ENCODE results near the gene TAGAP. TPM values are rescaled to one million over a fixed set of nuclear protein-coding genes. Genes with fewer than 3 reads are reported as not detected.

Gene TAGAP
- total RNA-seq, 2 experiments from 2014 or later = 64.5 to 67.0 TPM

DNA sequence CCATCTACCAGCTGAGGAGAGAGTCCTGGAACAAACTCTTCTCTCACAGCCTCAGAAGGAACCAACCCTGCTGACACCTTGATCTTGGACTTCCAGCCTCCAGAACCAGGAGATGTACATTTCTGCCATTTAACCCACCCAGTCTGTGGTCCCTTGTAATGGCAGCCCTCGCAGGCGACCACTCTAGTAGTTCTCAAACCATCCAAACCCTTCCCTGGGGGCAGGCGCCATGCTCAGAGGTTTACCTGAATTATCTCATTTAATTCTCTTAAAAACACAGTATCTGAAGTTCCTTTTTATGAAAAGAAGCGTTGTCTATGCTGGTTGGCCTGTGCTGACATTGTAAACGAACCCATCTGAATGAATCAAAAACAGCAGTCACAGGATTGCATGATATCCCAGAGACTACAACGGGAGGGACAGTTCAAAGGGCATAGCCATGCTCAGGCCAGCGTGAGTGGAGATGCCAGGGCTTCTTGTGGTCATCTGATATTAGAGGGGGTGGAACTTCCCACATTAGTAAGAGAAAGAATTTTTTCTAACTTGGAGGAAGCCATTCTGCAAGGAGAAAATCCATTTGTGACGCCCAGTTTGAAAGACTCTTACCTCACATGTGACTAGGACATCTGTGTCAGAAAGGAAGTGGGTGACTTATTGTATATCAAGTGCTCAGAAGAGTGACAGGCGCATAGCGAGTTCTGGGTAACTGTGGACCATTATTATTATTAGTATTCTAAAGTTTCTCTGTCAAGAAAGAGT, 17.2 kb upstream of the TAGAP start:
- peak; percentile 88 for ATAC-seq

DNA sequence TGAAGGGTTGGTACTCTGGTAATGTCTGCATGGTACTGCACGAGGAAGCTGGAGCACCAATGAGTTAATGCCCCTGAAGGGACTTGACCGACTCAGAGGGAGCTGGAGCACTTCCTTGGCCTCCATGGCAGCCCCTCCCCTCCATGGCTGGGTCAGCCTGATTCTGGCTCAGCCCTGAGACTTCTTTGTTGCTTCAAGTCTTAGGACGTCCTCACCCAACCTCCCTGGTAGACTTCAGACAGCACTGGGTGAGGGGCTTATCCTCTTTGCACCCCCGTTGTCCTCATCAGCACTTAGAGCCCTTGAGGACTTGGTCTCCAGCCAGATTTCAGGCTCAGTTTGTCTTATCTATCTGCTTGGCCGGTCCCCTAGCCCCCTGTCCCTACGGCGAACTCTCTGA, 16.4 kb upstream of the TAGAP start:
- Mint-ChIP-seq H3K27ac (peak overlapping the region; percentile 95), H3K4me3 (no peak overlapping the region), H3K9me3 (ENCODE audit: insufficient read depth) (no peaks in the 10 kb centered on the region), H3K36me3 (ENCODE audit: low read depth) (peaks cover 19% of the 10 kb centered on the region), H3K27me3 (ENCODE audit: low read depth) (no peaks in the 10 kb centered on the region), H3K4me1 (ENCODE audit: low read depth) (peaks cover 91% of the 10 kb centered on the region)
- ATAC-seq = no peak
- DNase-seq = no peak
- CTCF ChIA-PET = interaction anchor here (1.2 to 7.8 kb wide), 2 partner anchors 18 to 43 kb away, joined by 7 to 84 read pairs; partner anchors contain the start of gene TAGAP
- POLR2A ChIA-PET = interaction anchor here (10.1 kb wide), 1 partner anchor 19 kb away, joined by 155 read pairs; the partner anchor contains the start of gene TAGAP

More for the DNA sequence above, 17.2 kb upstream of the TAGAP start:
- peaks cover 19% of the 10 kb centered on the region for H3K36me3 Mint-ChIP-seq (ENCODE audit: low read depth)
- CTCF ChIA-PET = interaction anchor here (0.8 to 7.8 kb wide), 20 partner anchors 9 to 269 kb away, joined by 3 to 84 read pairs (median 8); partner anchors contain the start of gene TAGAP
- H3K27me3 Mint-ChIP-seq (ENCODE audit: low read depth) = no peaks in the 10 kb centered on the region
- peaks cover 91% of the 10 kb centered on the region for H3K4me1 Mint-ChIP-seq (ENCODE audit: low read depth)
- POLR2A ChIA-PET = interaction anchor here (0.8 to 10.1 kb wide), 11 partner anchors 10 to 43 kb away, joined by 3 to 159 read pairs (median 11); partner anchors contain the start of gene TAGAP
- DNase-seq = peak; percentile 68
- no peaks in the 10 kb centered on the region for H3K9me3 Mint-ChIP-seq (ENCODE audit: insufficient read depth)
- peak overlapping the region; percentile 95 for H3K27ac Mint-ChIP-seq
- peak overlapping the region; percentile 55 for H3K4me3 Mint-ChIP-seq

DNA sequence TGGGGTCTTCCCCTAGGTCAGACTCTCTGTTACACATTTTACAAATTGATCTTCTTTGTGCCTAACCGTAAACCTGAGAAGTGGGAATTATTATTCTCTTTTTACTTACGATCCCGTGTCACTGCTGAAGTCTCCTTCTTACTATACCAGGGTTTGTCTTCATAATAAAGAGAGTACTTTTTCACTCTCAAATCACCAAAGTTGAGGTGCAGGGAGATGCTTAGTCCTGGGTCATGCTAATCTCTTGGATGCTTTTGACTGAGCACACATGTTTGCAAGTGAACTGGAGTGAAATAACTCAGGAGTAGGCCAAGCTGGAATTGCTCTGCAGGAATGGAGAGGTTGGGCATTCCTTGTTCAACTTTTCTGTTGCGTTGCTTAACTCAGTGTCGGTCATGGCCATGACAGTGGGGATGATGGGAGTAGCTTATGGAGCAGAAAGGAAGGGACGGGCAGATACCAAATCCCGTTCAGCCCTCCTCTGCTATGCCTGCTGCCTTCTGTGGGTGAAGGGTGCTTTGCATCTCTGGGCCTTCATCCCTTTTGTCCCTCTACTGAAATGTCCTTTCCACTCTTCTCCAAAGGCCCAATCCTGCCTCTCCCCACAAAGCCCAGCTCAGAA, 15.2 kb upstream of the TAGAP start:
- DNase-seq = no peak
- H3K4me1 Mint-ChIP-seq (ENCODE audit: low read depth) = peaks cover 91% of the 10 kb centered on the region
- H3K27ac Mint-ChIP-seq = peak overlapping the region; percentile 95
- H3K9me3 Mint-ChIP-seq (ENCODE audit: insufficient read depth) = no peaks in the 10 kb centered on the region
- no peaks in the 10 kb centered on the region for H3K27me3 Mint-ChIP-seq (ENCODE audit: low read depth)
- POLR2A ChIA-PET = interaction anchor here (1.9 to 10.1 kb wide), 2 partner anchors 18 to 35 kb away, joined by 5 to 155 read pairs; partner anchors contain the start of gene TAGAP
- ATAC-seq = no peak
- no peak overlapping the region for H3K4me3 Mint-ChIP-seq
- CTCF ChIA-PET = interaction anchor here (0.7 to 7.8 kb wide), 3 partner anchors 17 to 356 kb away, joined by 3 to 84 read pairs (median 7); partner anchors contain the start of gene TAGAP
- H3K36me3 Mint-ChIP-seq (ENCODE audit: low read depth) = peaks cover 19% of the 10 kb centered on the region

DNA sequence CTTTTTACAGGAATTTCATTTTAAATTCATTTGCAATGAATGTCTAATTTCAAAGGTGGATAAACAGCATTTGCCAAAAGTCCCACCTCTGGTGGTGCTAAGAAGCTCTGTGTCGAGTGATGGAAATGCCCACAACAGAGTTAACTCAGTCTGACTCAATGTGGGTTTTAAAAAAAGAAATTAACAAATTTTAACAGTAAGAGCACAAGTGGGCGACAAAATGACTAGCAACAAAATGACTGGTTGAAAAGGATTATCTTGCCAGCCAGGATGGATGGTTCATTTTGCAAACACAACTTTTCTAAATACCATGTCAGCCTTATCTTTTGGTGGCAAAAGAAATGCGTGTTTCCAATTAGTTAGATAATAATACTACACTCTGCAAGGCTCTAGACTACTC, 14.3 kb upstream of the TAGAP start:
- Mint-ChIP-seq H3K4me3 (no peak overlapping the region), H3K9me3 (ENCODE audit: insufficient read depth) (no peaks in the 10 kb centered on the region), H3K4me1 (ENCODE audit: low read depth) (peaks cover 91% of the 10 kb centered on the region), H3K36me3 (ENCODE audit: low read depth) (peaks cover 14% of the 10 kb centered on the region), H3K27ac (peak overlapping the region; percentile 21), H3K27me3 (ENCODE audit: low read depth) (no peaks in the 10 kb centered on the region)
- ChIA-PET CTCF (interaction anchor here (0.7 to 8.0 kb wide), 11 partner anchors 8 to 75 kb away, joined by 3 to 94 read pairs (median 4); partner anchors contain the start of gene TAGAP), POLR2A (interaction anchor here (1.0 to 10.1 kb wide), 3 partner anchors 17 to 46 kb away, joined by 5 to 155 read pairs (median 5); partner anchors contain the start of gene TAGAP)
- DNase-seq (no peak), ATAC-seq (no peak)

DNA sequence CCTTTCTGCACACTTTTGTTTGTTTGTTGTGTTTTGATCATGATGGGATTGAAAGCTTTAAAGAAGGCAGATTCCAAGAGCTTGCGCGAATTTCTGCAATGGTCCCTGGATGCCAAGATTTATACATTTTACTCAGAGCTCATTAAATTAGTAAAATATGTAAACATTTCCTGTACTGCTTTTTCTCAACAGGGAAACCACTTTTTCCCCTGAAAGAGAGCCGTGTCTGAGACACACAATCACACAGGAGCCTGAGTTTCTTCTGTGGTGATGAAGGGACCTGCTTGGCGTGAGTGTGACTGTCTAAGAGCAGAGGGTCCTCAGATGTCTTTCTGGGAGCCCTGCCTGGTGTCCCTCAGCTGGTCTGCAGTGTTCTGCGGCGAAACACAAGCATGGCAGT, 12.1 kb upstream of the TAGAP start:
- H3K36me3 Mint-ChIP-seq (ENCODE audit: low read depth) = peaks cover 10% of the 10 kb centered on the region
- H3K27ac Mint-ChIP-seq = peak overlapping the region; percentile 56
- H3K4me3 Mint-ChIP-seq = no peak overlapping the region
- H3K9me3 Mint-ChIP-seq (ENCODE audit: insufficient read depth) = no peaks in the 10 kb centered on the region
- no peaks in the 10 kb centered on the region for H3K27me3 Mint-ChIP-seq (ENCODE audit: low read depth)
- peaks cover 90% of the 10 kb centered on the region for H3K4me1 Mint-ChIP-seq (ENCODE audit: low read depth)
- DNase-seq (no peak), ATAC-seq (peak; percentile 30)
- ChIA-PET POLR2A (interaction anchor here (0.7 to 10.1 kb wide), 5 partner anchors 15 to 253 kb away, joined by 3 to 155 read pairs (median 4); partner anchors contain the start of gene TAGAP), CTCF (interaction anchor here (0.7 to 8.0 kb wide), 11 partner anchors 9 to 366 kb away, joined by 3 to 94 read pairs (median 4); partner anchors contain the start of gene TAGAP)

DNA sequence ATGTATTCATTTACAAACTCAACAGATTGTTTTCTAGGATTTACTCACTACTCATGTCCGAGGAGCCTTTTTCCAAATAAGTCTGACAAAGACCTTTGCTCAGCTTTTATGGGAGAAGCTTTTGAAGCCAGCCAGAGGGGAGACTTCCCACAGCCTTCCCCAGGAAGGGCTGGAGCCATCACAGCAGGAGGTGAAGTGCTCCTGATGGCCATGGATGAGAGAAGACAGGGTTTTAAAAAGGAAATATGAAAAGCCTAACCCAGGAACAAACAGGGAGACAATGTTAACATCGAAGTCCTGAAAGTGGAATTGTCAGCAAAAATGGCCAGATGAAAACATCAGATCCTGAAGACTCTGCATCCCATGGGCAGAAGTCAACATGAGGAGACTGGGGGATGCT, 11.6 kb upstream of the TAGAP start:
- Mint-ChIP-seq H3K27me3 (ENCODE audit: low read depth) (no peaks in the 10 kb centered on the region), H3K4me3 (peak overlapping the region; percentile 4), H3K4me1 (ENCODE audit: low read depth) (peaks cover 85% of the 10 kb centered on the region), H3K36me3 (ENCODE audit: low read depth) (peaks cover 5% of the 10 kb centered on the region), H3K9me3 (ENCODE audit: insufficient read depth) (no peaks in the 10 kb centered on the region), H3K27ac (peak overlapping the region; percentile 56)
- no peak for ATAC-seq
- DNase-seq = no peak
- CTCF ChIA-PET = interaction anchor here (0.7 to 8.0 kb wide), 12 partner anchors 9 to 365 kb away, joined by 3 to 94 read pairs (median 4); partner anchors contain the start of gene TAGAP
- POLR2A ChIA-PET = interaction anchor here (0.7 to 10.1 kb wide), 4 partner anchors 14 to 253 kb away, joined by 3 to 155 read pairs (median 4); partner anchors contain the start of gene TAGAP

DNA sequence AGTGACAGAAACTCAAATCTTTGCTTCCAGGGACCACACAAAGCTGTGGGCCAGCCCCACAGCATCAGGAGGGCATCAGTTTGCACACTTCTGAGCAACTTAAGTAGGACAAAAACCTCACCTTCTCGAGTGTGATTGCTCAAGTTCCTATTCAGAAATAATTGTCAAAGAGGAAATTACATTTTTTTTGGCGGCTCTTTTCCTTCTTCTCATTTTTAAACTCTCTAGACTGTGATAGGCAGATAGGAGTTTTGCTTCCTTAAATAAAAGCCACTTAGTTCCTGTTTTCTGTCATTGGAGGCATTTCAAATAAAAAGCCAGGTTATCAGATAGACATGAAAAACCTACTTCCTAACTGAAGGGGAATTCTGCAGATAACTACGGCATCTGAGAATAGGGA, 11.2 kb upstream of the TAGAP start:
- H3K27me3 Mint-ChIP-seq (ENCODE audit: low read depth) = no peaks in the 10 kb centered on the region
- no peaks in the 10 kb centered on the region for H3K9me3 Mint-ChIP-seq (ENCODE audit: insufficient read depth)
- peak overlapping the region; percentile 4 for H3K4me3 Mint-ChIP-seq
- peak overlapping the region; percentile 56 for H3K27ac Mint-ChIP-seq
- ChIA-PET CTCF (interaction anchor here (0.7 to 8.0 kb wide), 9 partner anchors 10 to 365 kb away, joined by 3 to 94 read pairs (median 3); partner anchors contain the start of gene TAGAP), POLR2A (interaction anchor here (1.6 to 10.1 kb wide), 2 partner anchors 14 to 24 kb away, joined by 5 to 155 read pairs; partner anchors contain the start of gene TAGAP)
- no peak for DNase-seq
- peaks cover 81% of the 10 kb centered on the region for H3K4me1 Mint-ChIP-seq (ENCODE audit: low read depth)
- peaks cover 3% of the 10 kb centered on the region for H3K36me3 Mint-ChIP-seq (ENCODE audit: low read depth)
- ATAC-seq = peak; percentile 14

DNA sequence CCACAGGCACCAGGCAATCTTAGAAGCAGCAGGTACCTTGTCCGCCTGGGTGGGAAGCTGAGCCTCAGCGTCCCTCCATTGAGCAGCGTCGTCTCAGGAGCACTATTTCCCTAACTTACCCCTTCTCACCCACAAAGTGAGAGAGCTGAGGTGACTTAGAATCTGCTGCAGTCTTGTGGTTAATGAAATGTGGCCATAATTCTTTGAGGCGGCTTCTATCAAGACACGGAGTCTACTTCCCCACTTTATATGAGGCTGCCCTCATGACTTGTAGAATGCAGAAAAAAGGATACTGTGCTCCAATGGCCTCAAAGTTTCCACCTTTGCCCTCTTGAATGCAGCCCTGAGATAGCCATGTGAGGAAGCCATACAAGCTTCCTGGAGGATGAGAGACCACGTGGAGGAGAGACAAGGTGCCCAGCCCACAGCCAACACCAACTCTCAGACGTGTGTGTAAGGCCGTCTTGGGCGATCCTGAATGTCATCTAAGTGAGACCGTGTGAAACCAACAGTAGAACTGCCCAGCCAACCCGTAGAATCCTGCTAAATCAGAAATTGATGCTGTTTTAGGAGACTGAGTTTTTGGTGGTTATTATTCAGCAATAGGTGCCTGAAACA, 9.1 kb upstream of the TAGAP start:
- H3K4me1 Mint-ChIP-seq (ENCODE audit: low read depth) = peaks cover 64% of the 10 kb centered on the region
- H3K27ac Mint-ChIP-seq = peak overlapping the region; percentile 46
- no peaks in the 10 kb centered on the region for H3K9me3 Mint-ChIP-seq (ENCODE audit: insufficient read depth)
- H3K27me3 Mint-ChIP-seq (ENCODE audit: low read depth) = no peaks in the 10 kb centered on the region
- DNase-seq = no peak
- no peak overlapping the region for H3K4me3 Mint-ChIP-seq
- H3K36me3 Mint-ChIP-seq (ENCODE audit: low read depth) = no peaks in the 10 kb centered on the region
- peak; percentile 58 for ATAC-seq
- POLR2A ChIA-PET = interaction anchor here (1.0 to 10.1 kb wide), 3 partner anchors 11 to 51 kb away, joined by 4 to 155 read pairs (median 10); partner anchors contain the start of gene TAGAP
- CTCF ChIA-PET = interaction anchor here (1.1 to 8.0 kb wide), 5 partner anchors 10 to 49 kb away, joined by 3 to 94 read pairs (median 20); partner anchors contain the start of gene TAGAP

DNA sequence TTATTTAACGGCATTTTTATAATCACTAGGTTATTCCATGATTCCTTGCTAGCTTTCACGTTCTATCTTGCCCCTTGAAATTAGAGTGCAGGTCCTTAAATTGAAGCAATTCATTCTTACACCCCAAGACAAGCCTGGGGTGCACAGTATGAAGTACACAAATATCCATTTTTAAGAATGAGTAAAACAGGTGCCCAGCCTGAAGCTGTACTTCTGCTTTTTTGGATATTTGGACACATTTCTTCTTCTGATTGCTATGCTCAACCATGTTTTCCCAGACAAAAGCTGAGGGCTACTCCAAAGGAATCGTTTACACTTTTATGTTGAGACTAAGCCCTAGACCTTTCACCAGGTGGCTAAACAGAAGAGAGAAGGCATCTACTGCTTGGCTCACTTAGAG, 7.9 kb upstream of the TAGAP start:
- Mint-ChIP-seq H3K4me3 (no peak overlapping the region), H3K27ac (no peak overlapping the region), H3K4me1 (ENCODE audit: low read depth) (peaks cover 67% of the 10 kb centered on the region), H3K9me3 (ENCODE audit: insufficient read depth) (no peaks in the 10 kb centered on the region), H3K36me3 (ENCODE audit: low read depth) (no peaks in the 10 kb centered on the region), H3K27me3 (ENCODE audit: low read depth) (no peaks in the 10 kb centered on the region)
- no peak for ATAC-seq
- DNase-seq = no peak
- CTCF ChIA-PET = interaction anchor here (1.4 to 8.0 kb wide), 5 partner anchors 10 to 51 kb away, joined by 3 to 94 read pairs (median 20); partner anchors contain the start of gene TAGAP
- POLR2A ChIA-PET = interaction anchor here (0.7 to 10.1 kb wide), 3 partner anchors 10 to 12 kb away, joined by 3 to 155 read pairs (median 10); partner anchors contain the start of gene TAGAP

DNA sequence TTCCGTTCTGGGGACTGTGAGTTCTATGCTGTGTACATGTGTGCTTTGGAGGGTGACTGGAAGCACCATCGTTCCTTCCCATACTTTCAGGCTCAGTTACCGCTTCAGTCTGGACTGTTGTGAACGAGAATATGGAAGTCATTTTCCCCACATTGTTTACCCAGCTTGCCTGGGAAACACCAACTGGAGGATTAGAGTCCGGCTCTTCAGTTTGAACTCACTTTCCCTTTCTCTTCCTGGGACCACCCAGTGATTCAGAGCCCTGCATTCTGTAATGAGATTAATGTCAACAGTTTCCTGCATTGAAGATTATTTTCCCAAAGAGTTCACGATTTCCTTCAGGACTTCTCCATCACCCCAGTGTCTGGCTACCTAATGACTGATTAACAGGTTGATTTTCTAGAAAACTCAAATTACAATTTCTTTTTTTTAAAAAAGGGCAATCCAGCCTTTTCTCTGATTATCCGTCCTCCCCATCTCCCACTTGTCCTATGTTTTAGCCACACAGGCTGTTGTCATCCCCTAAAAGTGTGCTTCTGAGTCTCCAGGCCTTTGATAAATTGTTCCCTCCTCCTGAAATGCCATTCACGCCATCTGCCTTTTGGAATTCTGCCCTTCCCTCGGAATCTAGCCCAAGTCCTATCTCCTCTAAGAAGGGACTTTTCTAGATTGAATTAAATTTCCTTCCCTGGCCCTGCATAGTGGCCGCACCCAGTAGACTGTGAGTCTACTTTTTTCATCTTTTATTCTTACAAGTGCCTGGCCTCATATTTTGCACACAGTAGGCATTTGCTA, 3.3 kb upstream of the TAGAP start:
- no peaks in the 10 kb centered on the region for H3K9me3 Mint-ChIP-seq (ENCODE audit: insufficient read depth)
- no peak overlapping the region for H3K4me3 Mint-ChIP-seq
- H3K27me3 Mint-ChIP-seq (ENCODE audit: low read depth) = no peaks in the 10 kb centered on the region
- peaks cover 43% of the 10 kb centered on the region for H3K4me1 Mint-ChIP-seq (ENCODE audit: low read depth)
- H3K27ac Mint-ChIP-seq = no peak overlapping the region
- ChIA-PET POLR2A (no interaction called here), CTCF (interaction anchor here (0.7 kb wide), 2 partner anchors 10 to 39 kb away, joined by 3 read pairs; no protein-coding TSS in a partner anchor)
- ATAC-seq (no peak), DNase-seq (peak; percentile 19)
- peaks cover 17% of the 10 kb centered on the region for H3K36me3 Mint-ChIP-seq (ENCODE audit: low read depth)
